A549 (cell line): ENCODE data around the gene KCNMA1. TPM values are rescaled to one million over a fixed set of nuclear protein-coding genes. Genes with fewer than 3 reads are reported as not detected.

ENCODE experiments used
- ATAC-seq, 2 experiments: fragments of 200-7000 bp in 1 of 2; fragments of >200 bp in 1 of 2; cut with Nextera tagmentation in 1 of 2; cut with Tn5 transposase in 1 of 2; 3 replicates each; pipeline versions ENCODE4 v1.8.0 to v1.9.1; 2018 to 2020; ENCODE audit warnings: mild to moderate bottlenecking in 1 of 2, moderate library complexity in 1 of 2
- CTCF ChIA-PET: fragments of 300-600 bp; sonication (Branson Sonifier 250); formaldehyde crosslinking; extraction: SDS; loops from one replicate; lab custom pipeline; 2021; ENCODE audit warnings: antibody characterized with exemption, inconsistent platforms; lab: Yijun Ruan, JAX
- POLR2A ChIA-PET: fragments of 350-600 bp; formaldehyde crosslinking; extraction: SDS; loops from one replicate; lab custom pipeline; 2021; ENCODE audit warnings: antibody characterized with exemption, inconsistent platforms; lab: Yijun Ruan, JAX
- DNase-seq, 2 experiments: peaks; one replicate each; pipeline versions ENCODE4 v3.0.0 to v3.0.0-alpha.2; 2011 to 2016; ENCODE audit warnings: low read depth in 1 of 2, low spot score in 1 of 2
- FAIRE-seq: peaks from 2 replicates; lab custom pipeline; 2011; peaks lifted over from hg19 to GRCh38; lab: Jason Lieb, UNC
- H3K27ac ChIP-seq, 2 experiments: fragments of >200 bp; sonication (Bioruptor Twin); formaldehyde crosslinking; 3 replicates each; pipeline ENCODE4 v1.5.1; 2016 to 2017
- H3K4me1 ChIP-seq: fragments of >200 bp; sonication (Bioruptor Twin); formaldehyde crosslinking; 3 replicates; pipeline ENCODE4 v1.6.1; 2016
- H3K4me2 ChIP-seq: fragments of >200 bp; sonication (Bioruptor Twin); formaldehyde crosslinking; 3 replicates; pipeline ENCODE4 v1.6.1; 2016
- H3K4me3 ChIP-seq: fragments of >200 bp; sonication (Bioruptor Twin); formaldehyde crosslinking; 3 replicates; pipeline ENCODE4 v1.5.1; 2016
- H3K9me3 ChIP-seq: fragments of >200 bp; sonication (Bioruptor Twin); formaldehyde crosslinking; 3 replicates; pipeline ENCODE4 v1.6.1; 2016
- CBX2 ChIP-seq: fragments of 200-600 bp; sonication (generic); IDR thresholded peaks from 2 replicates; pipeline ENCODE4 v1.6.1; 2016; ENCODE audit warnings: low read depth, mild to moderate bottlenecking, borderline replicate concordance
- CBX8 ChIP-seq: fragments of 200-600 bp; sonication (generic); IDR thresholded peaks from 2 replicates; pipeline ENCODE4 v1.6.1; 2016
- CEBPB ChIP-seq, 2 experiments: fragments of >200 bp in 1 of 2; sonication (Bioruptor Twin) in 1 of 2; formaldehyde crosslinking in 1 of 2; IDR thresholded peaks; 2 replicates each; pipeline ENCODE4 v1.6.1; 2012 to 2016
- EP300 ChIP-seq, 2 experiments: fragments of >200 bp; sonication (Bioruptor Twin); formaldehyde crosslinking; IDR thresholded peaks; 2 replicates in 1 of 2; 3 replicates in 1 of 2; pipeline ENCODE4 v1.6.1; 2016 to 2017
- FOSB ChIP-seq: fragments of 250-450 bp; sonication (Bioruptor Pico); IDR thresholded peaks from 2 replicates; pipeline ENCODE4 v1.5.0; 2020; ENCODE audit warnings: mild to moderate bottlenecking, moderate library complexity
- HOXB5 ChIP-seq: fragments of 250-450 bp; sonication (Bioruptor Pico); IDR thresholded peaks from 2 replicates; pipeline ENCODE4 v1.5.0; 2020; ENCODE audit warnings: mild to moderate bottlenecking, moderate library complexity
- MYC ChIP-seq: IDR thresholded peaks from 2 replicates; pipeline ENCODE4 v1.6.1; 2012; ENCODE audit warnings: mild to moderate bottlenecking, inconsistent platforms, low read length, improper control_type of control experiment, borderline replicate concordance
- PHF8 ChIP-seq: fragments of 200-600 bp; sonication (generic); IDR thresholded peaks from 2 replicates; pipeline ENCODE4 v1.6.1; 2016; ENCODE audit warnings: low read depth, mild to moderate bottlenecking, antibody characterized with exemption, moderate library complexity, borderline replicate concordance
- RARB ChIP-seq: fragments of 250-450 bp; sonication (Bioruptor Pico); IDR thresholded peaks from 2 replicates; pipeline ENCODE4 v1.8.0; 2021; ENCODE audit warnings: mild to moderate bottlenecking, moderate library complexity
- RFX5 ChIP-seq: fragments of 450-650 bp; IDR thresholded peaks from 2 replicates; pipeline ENCODE4 v1.7.1; 2014; ENCODE audit warnings: antibody characterized with exemption, mild to moderate bottlenecking, moderate library complexity
- SMC3 ChIP-seq: fragments of >200 bp; sonication (Bioruptor Twin); formaldehyde crosslinking; IDR thresholded peaks from 3 replicates; pipeline ENCODE4 v1.6.1; 2018; ENCODE audit warnings: inconsistent platforms
- WGBS: methylation state at CpG from one replicate; pipeline ENCODE4 v1.1.6; 2017; ENCODE audit errors: missing lambda C conversion rate; 5-methylcytosine and 5-hydroxymethylcytosine counted together
- polyA plus RNA-seq, 4 experiments: library from polyadenylated mRNA; depleted of rRNA in 3 of 4; stranded (reverse); fragments of >200 nt; fragmentation: RNase III in 1 of 4; extraction: RNeasy Plus Mini Kit Qiagen cat#74134 plus additional on column Dnase treatment in 1 of 4; gene quantifications; 2 replicates in 3 of 4; 3 replicates in 1 of 4; pipeline ENCODE4 v1.2.3, GENCODE V29; 2011 to 2017
- TF ChIP-seq, protein P1 (sequence below): fragments of >200 bp; sonication (Bioruptor Twin); formaldehyde crosslinking; IDR thresholded peaks from 3 replicates; pipeline ENCODE4 v1.6.1; 2016
- TF ChIP-seq, protein P2 (sequence below): fragments of >200 bp; sonication (Bioruptor Twin); formaldehyde crosslinking; IDR thresholded peaks from 2 replicates; pipeline ENCODE4 v1.6.1; 2016
- TF ChIP-seq, protein P3 (sequence below): fragments of 450-650 bp; IDR thresholded peaks from 2 replicates; pipeline ENCODE4 v1.6.1; 2014; ENCODE audit warnings: antibody characterized with exemption
- TF ChIP-seq, protein P4 (sequence below): fragments of 150-350 bp; IDR thresholded peaks from 2 replicates; pipeline ENCODE4 v1.6.1; 2014; ENCODE audit warnings: low read depth, mild to moderate bottlenecking, low read length

The KCNMA1 gene
- polyA plus RNA-seq, 2 of the 4 experiments (the other 2 are of a cell fraction), result 14.9 to 30.6 TPM

DNA sequence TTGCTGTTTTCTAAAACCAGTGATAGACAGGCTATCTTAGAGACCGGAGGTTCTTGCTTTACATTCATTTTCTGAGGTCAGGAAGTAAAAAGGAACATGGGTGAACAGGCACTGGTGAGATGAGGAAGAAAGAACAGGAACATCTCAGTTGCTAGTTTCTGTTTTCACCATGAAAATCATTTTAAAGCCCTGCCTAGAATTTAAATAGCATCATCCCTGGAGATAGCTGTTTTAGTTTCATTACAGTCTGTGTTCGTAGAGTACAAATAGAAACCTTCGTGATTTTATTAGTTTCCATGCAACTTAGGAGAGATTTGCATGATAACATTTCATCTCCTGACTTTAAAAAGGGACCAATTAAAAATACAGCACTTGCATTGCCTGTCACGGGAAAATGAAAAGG, 14.7 kb downstream of the KCNMA1 start:
- no peak for DNase-seq
- Histone ChIP-seq H3K27ac (no peak overlapping the region), H3K4me1 (no peaks in the 10 kb centered on the region), H3K4me2 (no peak overlapping the region), H3K4me3 (no peak overlapping the region), H3K9me3 (no peaks in the 10 kb centered on the region)
- WGBS, result 84% methylated on average over 4 of the region's 4 CpGs
- ChIA-PET POLR2A (no interaction called here), CTCF (interaction anchor here (1.0 to 1.5 kb wide), 3 partner anchors 20 to 231 kb away, joined by 4 to 6 read pairs (median 4); no protein-coding TSS in a partner anchor)
- no peak for FAIRE-seq
- no peak for ATAC-seq
- TF ChIP-seq, protein P1, sequence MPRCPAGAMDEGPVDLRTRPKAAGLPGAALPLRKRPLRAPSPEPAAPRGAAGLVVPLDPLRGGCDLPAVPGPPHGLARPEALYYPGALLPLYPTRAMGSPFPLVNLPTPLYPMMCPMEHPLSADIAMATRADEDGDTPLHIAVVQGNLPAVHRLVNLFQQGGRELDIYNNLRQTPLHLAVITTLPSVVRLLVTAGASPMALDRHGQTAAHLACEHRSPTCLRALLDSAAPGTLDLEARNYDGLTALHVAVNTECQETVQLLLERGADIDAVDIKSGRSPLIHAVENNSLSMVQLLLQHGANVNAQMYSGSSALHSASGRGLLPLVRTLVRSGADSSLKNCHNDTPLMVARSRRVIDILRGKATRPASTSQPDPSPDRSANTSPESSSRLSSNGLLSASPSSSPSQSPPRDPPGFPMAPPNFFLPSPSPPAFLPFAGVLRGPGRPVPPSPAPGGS, result no peak
- TF ChIP-seq SMC3, result no peak
- no peak for TF ChIP-seq CEBPB (IDR thresholded peaks at IDR 0.05)
- TF ChIP-seq, protein P2, sequence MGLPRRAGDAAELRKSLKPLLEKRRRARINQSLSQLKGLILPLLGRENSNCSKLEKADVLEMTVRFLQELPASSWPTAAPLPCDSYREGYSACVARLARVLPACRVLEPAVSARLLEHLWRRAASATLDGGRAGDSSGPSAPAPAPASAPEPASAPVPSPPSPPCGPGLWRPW, result no peak
- no peak for TF ChIP-seq CBX2

DNA sequence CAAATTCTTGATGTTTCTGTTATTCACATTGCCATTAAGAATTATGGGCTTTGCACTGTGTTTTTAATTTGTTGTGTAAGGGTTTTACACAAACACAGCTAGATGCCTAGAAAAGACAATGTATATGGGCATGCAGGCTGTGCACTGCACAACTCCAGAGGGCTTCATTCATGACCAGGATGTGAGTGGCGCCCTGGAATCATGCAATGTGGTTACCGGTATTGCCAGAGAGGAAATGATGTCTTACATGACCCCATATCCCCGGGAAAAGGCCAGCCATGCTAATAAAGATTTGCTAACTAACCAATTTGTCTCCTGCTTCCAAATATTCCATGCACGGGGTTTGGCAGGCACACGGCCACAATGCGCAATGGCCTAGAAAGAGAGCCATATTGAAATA, 16.9 kb downstream of the KCNMA1 start:
- no peak for ATAC-seq
- POLR2A ChIA-PET, result no interaction called here

DNA sequence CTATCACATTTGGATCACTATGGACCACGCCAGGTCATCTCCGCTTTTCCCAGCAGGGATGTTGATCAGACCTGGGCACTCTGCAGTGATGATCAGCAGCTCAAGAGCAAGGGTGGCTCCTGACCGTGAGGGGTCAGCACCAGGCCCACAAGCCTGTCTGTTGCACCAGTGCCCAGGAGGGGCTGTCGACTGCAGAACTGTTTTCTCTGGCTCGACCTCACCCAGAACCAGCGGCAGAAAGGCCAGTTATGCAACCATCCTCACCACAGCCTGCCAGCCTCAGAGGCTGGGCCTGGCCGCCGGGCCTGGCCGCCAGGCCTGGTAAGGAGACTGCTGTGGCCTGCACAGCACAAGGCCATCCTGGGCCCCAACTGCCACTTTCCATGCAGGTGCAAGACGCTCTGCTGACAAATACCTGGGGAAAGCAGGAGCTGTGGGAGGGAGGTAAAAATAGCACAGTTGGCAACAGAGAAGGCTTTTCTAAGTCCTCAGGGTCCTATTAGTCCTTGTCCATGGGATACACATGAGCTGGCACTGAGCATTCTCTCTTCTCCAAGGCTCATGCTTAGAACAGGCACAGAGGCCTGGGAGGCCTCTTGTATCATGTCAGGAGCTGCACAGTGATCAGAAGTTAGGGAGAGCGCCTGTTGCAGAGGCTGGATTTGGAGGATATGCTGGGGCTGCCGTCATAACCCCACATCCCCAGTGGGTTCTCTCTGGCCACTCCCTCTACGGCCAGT, 17.5 kb downstream of the KCNMA1 start:
- no peak overlapping the region for H3K27ac ChIP-seq
- no peak overlapping the region for H3K4me2 ChIP-seq
- no peak overlapping the region for H3K4me3 ChIP-seq
- no peaks in the 10 kb centered on the region for H3K4me1 ChIP-seq
- 87% methylated on average over 13 of the region's 13 CpGs for WGBS
- FAIRE-seq (no peak), DNase-seq (no peak), ATAC-seq (no peak)
- ChIA-PET POLR2A (no interaction called here), CTCF (interaction anchor here (1.9 kb wide), 1 partner anchor 21 kb away, joined by 7 read pairs; no protein-coding TSS in a partner anchor)
- H3K9me3 ChIP-seq, result no peaks in the 10 kb centered on the region
- TF ChIP-seq, protein P3, sequence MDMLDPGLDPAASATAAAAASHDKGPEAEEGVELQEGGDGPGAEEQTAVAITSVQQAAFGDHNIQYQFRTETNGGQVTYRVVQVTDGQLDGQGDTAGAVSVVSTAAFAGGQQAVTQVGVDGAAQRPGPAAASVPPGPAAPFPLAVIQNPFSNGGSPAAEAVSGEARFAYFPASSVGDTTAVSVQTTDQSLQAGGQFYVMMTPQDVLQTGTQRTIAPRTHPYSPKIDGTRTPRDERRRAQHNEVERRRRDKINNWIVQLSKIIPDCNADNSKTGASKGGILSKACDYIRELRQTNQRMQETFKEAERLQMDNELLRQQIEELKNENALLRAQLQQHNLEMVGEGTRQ, result no peak
- TF ChIP-seq FOSB (CRISPR knock-in tag), result no peak
- no peak for TF ChIP-seq CBX8
- TF ChIP-seq RARB, result no peak
- no peak for TF ChIP-seq EP300 (IDR thresholded peaks at IDR 0.05)

More for the DNA sequence above, 16.9 kb downstream of the KCNMA1 start:
- Histone ChIP-seq H3K4me2 (no peak overlapping the region), H3K9me3 (no peaks in the 10 kb centered on the region), H3K27ac (no peak overlapping the region), H3K4me3 (no peak overlapping the region), H3K4me1 (no peaks in the 10 kb centered on the region)
- WGBS, result 78% methylated on average over 6 of the region's 6 CpGs
- TF ChIP-seq, protein P4, sequence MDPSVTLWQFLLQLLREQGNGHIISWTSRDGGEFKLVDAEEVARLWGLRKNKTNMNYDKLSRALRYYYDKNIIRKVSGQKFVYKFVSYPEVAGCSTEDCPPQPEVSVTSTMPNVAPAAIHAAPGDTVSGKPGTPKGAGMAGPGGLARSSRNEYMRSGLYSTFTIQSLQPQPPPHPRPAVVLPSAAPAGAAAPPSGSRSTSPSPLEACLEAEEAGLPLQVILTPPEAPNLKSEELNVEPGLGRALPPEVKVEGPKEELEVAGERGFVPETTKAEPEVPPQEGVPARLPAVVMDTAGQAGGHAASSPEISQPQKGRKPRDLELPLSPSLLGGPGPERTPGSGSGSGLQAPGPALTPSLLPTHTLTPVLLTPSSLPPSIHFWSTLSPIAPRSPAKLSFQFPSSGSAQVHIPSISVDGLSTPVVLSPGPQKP, result no peak
- no peak for TF ChIP-seq RFX5
- TF ChIP-seq HOXB5, result no peak
- no peak for FAIRE-seq
- CTCF ChIA-PET, result interaction anchor here (1.9 kb wide), 1 partner anchor 20 kb away, joined by 7 read pairs; no protein-coding TSS in a partner anchor
- no peak for DNase-seq

DNA sequence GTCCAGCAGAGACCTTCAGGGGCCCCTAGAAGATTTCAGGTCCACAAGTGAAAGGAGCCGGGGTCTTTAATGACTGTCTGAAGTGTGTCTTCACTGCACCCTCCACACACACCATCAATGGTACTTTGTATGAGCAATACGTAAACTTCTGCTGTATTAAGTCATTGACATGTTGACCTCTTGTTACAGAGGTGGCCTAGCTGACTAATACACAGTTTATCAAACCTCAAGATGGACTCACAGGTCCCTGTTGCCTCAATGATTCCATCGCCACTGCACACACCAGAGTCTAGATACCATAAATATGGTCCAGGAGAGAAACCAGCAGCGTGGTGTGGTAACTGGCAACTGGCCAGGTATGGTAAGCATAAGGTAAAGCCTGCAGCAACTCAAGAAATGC, 19.5 kb downstream of the KCNMA1 start:
- POLR2A ChIA-PET, result no interaction called here
- CTCF ChIA-PET, result no interaction called here

More for the DNA sequence above, 19.5 kb downstream of the KCNMA1 start:
- Histone ChIP-seq H3K4me2 (no peak overlapping the region), H3K4me1 (no peaks in the 10 kb centered on the region)
- 88% methylated on average over 4 of the region's 4 CpGs for whole genome bisulfite sequencing
- ATAC-seq (no peak), FAIRE-seq (no peak)
- TF ChIP-seq PHF8 (no peak), MYC (no peak), FOSB (CRISPR knock-in tag) (no peak)
- TF ChIP-seq, all 56 proteins: peak for 0
- no peaks in the 10 kb centered on the region for H3K9me3 ChIP-seq
- no peak overlapping the region for H3K27ac ChIP-seq
- no peak overlapping the region for H3K4me3 ChIP-seq
- no peak for DNase-seq
